Measurements from ENCODE around the gene NGLY1. TPM values are rescaled to one million over a fixed set of nuclear protein-coding genes. Genes with fewer than 3 reads are reported as not detected.

NGLY1 gene
- total and polyA plus RNA-seq, 9 of the 15 experiments (the other 6 are each of a cell fraction or from before 2014, with no cell fraction given) = 52.2 to 124 (median 87.6) TPM

DNA sequence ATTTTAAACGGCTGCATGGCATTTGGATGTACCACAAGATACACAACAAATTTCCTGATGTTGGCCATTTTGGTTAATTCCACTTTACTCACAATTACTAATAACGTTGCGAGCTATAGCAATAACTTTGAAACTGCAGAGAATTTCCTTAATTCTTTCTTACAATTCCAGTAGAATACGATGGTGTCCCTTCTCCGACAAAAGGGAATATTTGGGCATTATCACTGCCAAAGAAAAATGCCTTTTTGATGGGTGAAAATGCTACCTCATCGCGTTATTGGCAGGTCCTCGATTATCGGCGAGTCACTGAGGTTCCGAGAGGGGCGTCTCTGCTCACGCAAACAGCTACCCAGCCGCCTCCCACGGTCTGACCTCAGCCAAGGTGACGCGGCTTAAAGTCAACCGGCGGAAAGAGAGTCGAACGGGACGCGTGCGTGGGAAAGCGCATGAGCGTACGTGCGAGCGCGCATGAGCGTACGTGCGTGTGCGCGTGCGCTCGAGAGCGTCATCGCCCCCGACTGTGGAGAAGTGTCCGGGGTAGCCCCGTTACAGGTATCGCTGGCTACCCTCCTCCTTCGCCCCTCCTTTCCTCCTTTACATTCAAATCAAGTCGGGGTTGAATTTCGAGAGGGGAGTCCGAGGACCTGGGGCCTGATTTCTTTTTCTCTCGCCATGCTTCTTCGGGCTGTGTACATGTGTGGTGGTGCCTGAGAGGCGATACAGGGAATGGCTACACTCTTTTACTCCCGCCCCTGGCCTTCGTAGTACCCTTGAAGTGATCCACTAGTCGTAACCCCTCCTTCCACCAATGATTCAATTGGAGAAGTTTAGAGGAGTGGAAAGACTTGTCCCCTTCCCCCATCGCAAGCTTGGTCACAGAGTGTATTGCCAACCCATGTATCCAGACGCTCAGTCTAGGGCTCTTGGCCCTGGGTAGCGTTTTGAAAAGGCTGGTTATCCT lies 6.6 kb upstream of the NGLY1 start, which contains the start of gene OXSM (continued):
- TF ChIP-seq, protein P1, sequence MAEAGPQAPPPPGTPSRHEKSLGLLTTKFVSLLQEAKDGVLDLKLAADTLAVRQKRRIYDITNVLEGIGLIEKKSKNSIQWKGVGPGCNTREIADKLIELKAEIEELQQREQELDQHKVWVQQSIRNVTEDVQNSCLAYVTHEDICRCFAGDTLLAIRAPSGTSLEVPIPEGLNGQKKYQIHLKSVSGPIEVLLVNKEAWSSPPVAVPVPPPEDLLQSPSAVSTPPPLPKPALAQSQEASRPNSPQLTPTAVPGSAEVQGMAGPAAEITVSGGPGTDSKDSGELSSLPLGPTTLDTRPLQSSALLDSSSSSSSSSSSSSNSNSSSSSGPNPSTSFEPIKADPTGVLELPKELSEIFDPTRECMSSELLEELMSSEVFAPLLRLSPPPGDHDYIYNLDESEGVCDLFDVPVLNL (CRISPR knock-in tag; IDR thresholded peaks at IDR 0.05; ENCODE audit: low read depth) = no peak
- TF ChIP-seq FOSL1 (tag; conservative IDR thresholded peaks at IDR 0.05) (peak; percentile 68; the same call in 1 of the 2 replicates), GATAD2B (IDR thresholded peaks at IDR 0.05; ENCODE audit: borderline replicate concordance) (peak; percentile 82), HOXB6 (CRISPR knock-in tag; IDR thresholded peaks at IDR 0.05; ENCODE audit: borderline replicate concordance) (no peak), JUND (IDR thresholded peaks at IDR 0.05; ENCODE audit: borderline replicate concordance, low read depth, low read length) (peak; percentile 91), JUND (tag; IDR thresholded peaks at IDR 0.05; ENCODE audit: borderline replicate concordance, low read depth, low read length) (peak; percentile 87; the same call in 2 of the 3 replicates), NFYB (IDR thresholded peaks at IDR 0.05; ENCODE audit: extremely low read depth, insufficient read length) (no peak), RBM15 (IDR thresholded peaks at IDR 0.05; ENCODE audit: insufficient read depth, low read length) (no peak), ZNF445 (CRISPR knock-in tag; IDR thresholded peaks at IDR 0.05; ENCODE audit: low read depth) (0 out of 2 replicates have a peak, but pooled peaks have one; percentile 38), HLTF (IDR thresholded peaks at IDR 0.05) (0 out of 2 replicates have a peak, but pooled peaks have one; percentile 7), NFRKB (IDR thresholded peaks at IDR 0.05; ENCODE audit: low read depth) (peak; percentile 56), KDM5B (IDR thresholded peaks at IDR 0.05; ENCODE audit: insufficient replicate concordance, low read depth, low read length) (peak; percentile 91), CREB1 (IDR thresholded peaks at IDR 0.05) (peak; percentile 89), CREB1 (CRISPR knock-in tag; IDR thresholded peaks at IDR 0.05) (peak; percentile 89), POLR2AphosphoS2 (IDR thresholded peaks at IDR 0.05; ENCODE audit: low read length) (peak; percentile 57; the same call in 1 of the 2 replicates), RBFOX2 (IDR thresholded peaks at IDR 0.05; ENCODE audit: low read depth, low read length) (peak; percentile 94), ZNF644 (tag; IDR thresholded peaks at IDR 0.05; ENCODE audit: low read depth) (0 out of 2 replicates have a peak, but pooled peaks have one; percentile 22), PHF20 (IDR thresholded peaks at IDR 0.05; ENCODE audit: partially characterized antibody) (peak; percentile 31), MTA3 (IDR thresholded peaks at IDR 0.05; ENCODE audit: borderline replicate concordance) (peak; percentile 94), EGR1 (conservative IDR thresholded peaks at IDR 0.05) (peak; percentile 96), RNF2 (IDR thresholded peaks at IDR 0.05) (peak; percentile 65; the same call in 1 of the 2 replicates), GTF2A2 (tag; IDR thresholded peaks at IDR 0.05) (no peak)
- TF ChIP-seq, protein P2, sequence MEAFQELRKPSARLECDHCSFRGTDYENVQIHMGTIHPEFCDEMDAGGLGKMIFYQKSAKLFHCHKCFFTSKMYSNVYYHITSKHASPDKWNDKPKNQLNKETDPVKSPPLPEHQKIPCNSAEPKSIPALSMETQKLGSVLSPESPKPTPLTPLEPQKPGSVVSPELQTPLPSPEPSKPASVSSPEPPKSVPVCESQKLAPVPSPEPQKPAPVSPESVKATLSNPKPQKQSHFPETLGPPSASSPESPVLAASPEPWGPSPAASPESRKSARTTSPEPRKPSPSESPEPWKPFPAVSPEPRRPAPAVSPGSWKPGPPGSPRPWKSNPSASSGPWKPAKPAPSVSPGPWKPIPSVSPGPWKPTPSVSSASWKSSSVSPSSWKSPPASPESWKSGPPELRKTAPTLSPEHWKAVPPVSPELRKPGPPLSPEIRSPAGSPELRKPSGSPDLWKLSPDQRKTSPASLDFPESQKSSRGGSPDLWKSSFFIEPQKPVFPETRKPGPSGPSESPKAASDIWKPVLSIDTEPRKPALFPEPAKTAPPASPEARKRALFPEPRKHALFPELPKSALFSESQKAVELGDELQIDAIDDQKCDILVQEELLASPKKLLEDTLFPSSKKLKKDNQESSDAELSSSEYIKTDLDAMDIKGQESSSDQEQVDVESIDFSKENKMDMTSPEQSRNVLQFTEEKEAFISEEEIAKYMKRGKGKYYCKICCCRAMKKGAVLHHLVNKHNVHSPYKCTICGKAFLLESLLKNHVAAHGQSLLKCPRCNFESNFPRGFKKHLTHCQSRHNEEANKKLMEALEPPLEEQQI (IDR thresholded peaks at IDR 0.05) = no peak
- TF ChIP-seq, protein P3, sequence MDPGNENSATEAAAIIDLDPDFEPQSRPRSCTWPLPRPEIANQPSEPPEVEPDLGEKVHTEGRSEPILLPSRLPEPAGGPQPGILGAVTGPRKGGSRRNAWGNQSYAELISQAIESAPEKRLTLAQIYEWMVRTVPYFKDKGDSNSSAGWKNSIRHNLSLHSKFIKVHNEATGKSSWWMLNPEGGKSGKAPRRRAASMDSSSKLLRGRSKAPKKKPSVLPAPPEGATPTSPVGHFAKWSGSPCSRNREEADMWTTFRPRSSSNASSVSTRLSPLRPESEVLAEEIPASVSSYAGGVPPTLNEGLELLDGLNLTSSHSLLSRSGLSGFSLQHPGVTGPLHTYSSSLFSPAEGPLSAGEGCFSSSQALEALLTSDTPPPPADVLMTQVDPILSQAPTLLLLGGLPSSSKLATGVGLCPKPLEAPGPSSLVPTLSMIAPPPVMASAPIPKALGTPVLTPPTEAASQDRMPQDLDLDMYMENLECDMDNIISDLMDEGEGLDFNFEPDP (CRISPR knock-in tag; IDR thresholded peaks at IDR 0.05) = no peak
